ENCODE data around the gene EMILIN2. TPM values are rescaled to one million over a fixed set of nuclear protein-coding genes. Genes with fewer than 3 reads are reported as not detected.

The EMILIN2 gene
- total RNA-seq, 1 experiment from 2014 or later = 0.07 TPM

- no peak overlapping the region for H2AFZ ChIP-seq
- H3K4me3 ChIP-seq = no peak overlapping the region
- H3K27me3 ChIP-seq (ENCODE audit: insufficient read depth, low read depth) = peaks cover 15% of the 10 kb centered on the region; the same call in 1 of the 2 replicates
- no peaks in the 10 kb centered on the region for H3K79me2 ChIP-seq (ENCODE audit: low read depth)
- no TSS peak for BruUV-seq (replicated peaks)
- no peaks in the 10 kb centered on the region for H3K9me3 ChIP-seq (ENCODE audit: insufficient read depth, low read depth)
- H3K9me2 ChIP-seq (ENCODE audit: insufficient read depth) = no peaks in the 10 kb centered on the region
- intact Hi-C loops (cut with micrococcal nuclease; ENCODE audit: unreplicated experiment) = no loop called here
- CTCF ChIA-PET = no interaction called here
- no peak overlapping the region for H3K27ac ChIP-seq
- H3F3A ChIP-seq (ENCODE audit: insufficient read depth, low read depth) = no peaks in the 10 kb centered on the region
- H3K4me1 ChIP-seq (replicated peaks; ENCODE audit: insufficient read depth) = no peaks in the 10 kb centered on the region
- H3K4me2 ChIP-seq = no peak overlapping the region
- H4K20me1 ChIP-seq (ENCODE audit: insufficient read depth) = no peaks in the 10 kb centered on the region
- POLR2A ChIA-PET (ENCODE audit: unreplicated experiment) = no interaction called here
- no peaks in the 10 kb centered on the region for H3K36me3 ChIP-seq (ENCODE audit: low read depth)
- no peak for DNase-seq
- TF ChIP-seq, protein P1, sequence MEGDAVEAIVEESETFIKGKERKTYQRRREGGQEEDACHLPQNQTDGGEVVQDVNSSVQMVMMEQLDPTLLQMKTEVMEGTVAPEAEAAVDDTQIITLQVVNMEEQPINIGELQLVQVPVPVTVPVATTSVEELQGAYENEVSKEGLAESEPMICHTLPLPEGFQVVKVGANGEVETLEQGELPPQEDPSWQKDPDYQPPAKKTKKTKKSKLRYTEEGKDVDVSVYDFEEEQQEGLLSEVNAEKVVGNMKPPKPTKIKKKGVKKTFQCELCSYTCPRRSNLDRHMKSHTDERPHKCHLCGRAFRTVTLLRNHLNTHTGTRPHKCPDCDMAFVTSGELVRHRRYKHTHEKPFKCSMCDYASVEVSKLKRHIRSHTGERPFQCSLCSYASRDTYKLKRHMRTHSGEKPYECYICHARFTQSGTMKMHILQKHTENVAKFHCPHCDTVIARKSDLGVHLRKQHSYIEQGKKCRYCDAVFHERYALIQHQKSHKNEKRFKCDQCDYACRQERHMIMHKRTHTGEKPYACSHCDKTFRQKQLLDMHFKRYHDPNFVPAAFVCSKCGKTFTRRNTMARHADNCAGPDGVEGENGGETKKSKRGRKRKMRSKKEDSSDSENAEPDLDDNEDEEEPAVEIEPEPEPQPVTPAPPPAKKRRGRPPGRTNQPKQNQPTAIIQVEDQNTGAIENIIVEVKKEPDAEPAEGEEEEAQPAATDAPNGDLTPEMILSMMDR (conservative IDR thresholded peaks at IDR 0.05) = no peak
- no peak for TF ChIP-seq EZH2 (IDR thresholded peaks at IDR 0.05; ENCODE audit: low read depth)
Observed at GRCh38 chr18:2903006-2903405, 56.2 kb downstream of the EMILIN2 start.

DNA sequence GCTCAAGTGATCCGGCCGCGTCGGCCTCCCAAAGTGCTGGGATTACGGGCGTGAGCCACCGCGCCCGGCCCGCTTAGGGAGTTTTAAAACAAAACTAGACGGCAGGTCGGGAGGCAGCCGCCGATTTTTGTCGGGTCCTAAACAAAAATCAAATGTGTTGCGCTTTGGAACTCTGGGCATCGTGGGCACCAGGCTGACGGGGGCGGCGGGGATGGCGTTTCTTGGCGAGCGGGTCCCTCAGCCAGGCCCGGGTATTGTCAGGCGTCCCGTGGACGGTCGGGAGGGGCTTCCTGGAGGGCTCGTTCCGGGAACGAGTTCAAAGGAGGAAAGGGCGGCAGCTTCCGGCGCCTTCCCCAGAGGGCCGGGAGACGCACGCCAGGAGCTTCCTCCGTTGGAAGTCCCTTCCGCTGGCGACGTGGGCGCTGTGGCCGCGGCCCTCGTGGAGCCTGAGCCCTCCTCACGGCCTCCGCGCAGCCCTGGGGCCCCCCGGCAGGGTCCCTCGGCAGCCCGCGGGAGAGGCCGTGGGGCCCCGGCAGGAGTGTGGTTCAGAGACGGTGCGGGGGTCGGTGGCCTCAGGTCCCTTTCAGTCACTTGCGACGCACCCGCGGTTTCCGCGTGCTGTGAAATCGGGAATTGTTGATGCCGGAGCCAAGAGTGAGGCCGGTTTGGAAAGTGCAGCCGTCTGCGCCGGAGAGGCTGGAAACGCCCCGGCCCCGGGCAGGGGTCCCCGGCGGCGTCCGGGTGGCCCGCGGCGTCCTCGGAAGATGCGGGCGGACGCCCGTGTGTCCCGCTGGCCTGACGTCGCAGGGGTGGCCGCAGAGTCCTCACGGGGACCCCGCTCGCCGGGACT, 59.3 kb downstream of the EMILIN2 start:
- no peaks in the 10 kb centered on the region for H3K9me2 ChIP-seq (ENCODE audit: insufficient read depth)
- no peak overlapping the region for H2AFZ ChIP-seq
- BruUV-seq (replicated peaks) = no TSS peak
- peaks cover 15% of the 10 kb centered on the region; the same call in 1 of the 2 replicates for H3K27me3 ChIP-seq (ENCODE audit: insufficient read depth, low read depth)
- CTCF ChIA-PET = no interaction called here
- H3K79me2 ChIP-seq (ENCODE audit: low read depth) = no peaks in the 10 kb centered on the region
- DNase-seq = no peak
- intact Hi-C loops (cut with micrococcal nuclease; ENCODE audit: unreplicated experiment) = no loop called here
- H3K4me3 ChIP-seq = no peak overlapping the region
- POLR2A ChIA-PET (ENCODE audit: unreplicated experiment) = no interaction called here
- H3K4me1 ChIP-seq (replicated peaks; ENCODE audit: insufficient read depth) = no peaks in the 10 kb centered on the region
- no peak overlapping the region for H3K27ac ChIP-seq
- no peaks in the 10 kb centered on the region for H3K36me3 ChIP-seq (ENCODE audit: low read depth)
- H3F3A ChIP-seq (ENCODE audit: insufficient read depth, low read depth) = no peaks in the 10 kb centered on the region
- no peaks in the 10 kb centered on the region for H3K9me3 ChIP-seq (ENCODE audit: insufficient read depth, low read depth)
- H4K20me1 ChIP-seq (ENCODE audit: insufficient read depth) = no peaks in the 10 kb centered on the region
- no peak overlapping the region for H3K4me2 ChIP-seq
- TF ChIP-seq EZH2 (IDR thresholded peaks at IDR 0.05; ENCODE audit: low read depth) = no peak
- TF ChIP-seq, protein P1 (conservative IDR thresholded peaks at IDR 0.05) = no peak

- peak in 1 of 2 experiments; percentile 18 for DNase-seq
- BruUV-seq (replicated peaks) = no TSS peak
- H2AFZ ChIP-seq = no peak overlapping the region; the same call in 1 of the 2 replicates
- peaks cover 15% of the 10 kb centered on the region; the same call in 1 of the 2 replicates for H3K27me3 ChIP-seq (ENCODE audit: insufficient read depth, low read depth)
- H3K27ac ChIP-seq = no peak overlapping the region
- TF ChIP-seq EZH2 (IDR thresholded peaks at IDR 0.05; ENCODE audit: low read depth) = no peak
- TF ChIP-seq, protein P1 (conservative IDR thresholded peaks at IDR 0.05) = no peak
- no peaks in the 10 kb centered on the region for H3K9me3 ChIP-seq (ENCODE audit: insufficient read depth, low read depth)
- intact Hi-C loops (cut with micrococcal nuclease; ENCODE audit: unreplicated experiment) = no loop called here
- no peaks in the 10 kb centered on the region for H3K36me3 ChIP-seq (ENCODE audit: low read depth)
- no peaks in the 10 kb centered on the region for H3K79me2 ChIP-seq (ENCODE audit: low read depth)
- CTCF ChIA-PET = no interaction called here
- no peaks in the 10 kb centered on the region for H3F3A ChIP-seq (ENCODE audit: insufficient read depth, low read depth)
- no peaks in the 10 kb centered on the region for H4K20me1 ChIP-seq (ENCODE audit: insufficient read depth)
- no peaks in the 10 kb centered on the region for H3K9me2 ChIP-seq (ENCODE audit: insufficient read depth)
- no peaks in the 10 kb centered on the region for H3K4me1 ChIP-seq (replicated peaks; ENCODE audit: insufficient read depth)
- POLR2A ChIA-PET (ENCODE audit: unreplicated experiment) = no interaction called here
- H3K4me2 ChIP-seq = no peak overlapping the region
- H3K4me3 ChIP-seq = no peak overlapping the region; the same call in 1 of the 2 replicates
Observed at GRCh38 chr18:2906704-2907549, 60.1 kb downstream of the EMILIN2 start.

Data from PC-9 (cell line).